GM21737 (cell line): Measurements from ENCODE around the gene LRRK2.

Experiments used
- ATAC-seq: cut with Tn5 transposase; IDR thresholded peaks from one replicate; pipeline ENCODE4 v1.9.1; 2021; ENCODE audit warnings: mild to moderate bottlenecking, moderate library complexity; ENCODE audit not compliant: unreplicated experiment

Gene LRRK2

DNA sequence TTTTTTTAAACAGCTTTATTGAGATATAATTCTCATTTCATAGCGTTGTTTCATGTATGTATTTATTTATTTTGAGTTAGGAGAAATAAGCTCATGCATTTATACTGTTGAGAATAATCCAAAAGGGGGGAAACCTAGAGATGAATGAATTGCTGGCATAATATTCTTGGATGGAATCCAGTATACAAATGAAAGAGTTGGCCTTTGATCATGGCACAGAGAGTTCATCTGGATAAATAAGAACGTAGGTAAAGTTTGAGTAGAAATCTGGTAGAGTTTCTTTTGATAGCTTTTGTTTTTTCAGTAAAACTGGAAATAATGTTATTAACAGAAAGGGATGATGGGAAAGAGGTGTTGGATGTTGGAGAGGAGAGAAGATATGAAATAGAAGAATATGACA, 166.2 kb downstream of the LRRK2 start:
- no peak for ATAC-seq

DNA sequence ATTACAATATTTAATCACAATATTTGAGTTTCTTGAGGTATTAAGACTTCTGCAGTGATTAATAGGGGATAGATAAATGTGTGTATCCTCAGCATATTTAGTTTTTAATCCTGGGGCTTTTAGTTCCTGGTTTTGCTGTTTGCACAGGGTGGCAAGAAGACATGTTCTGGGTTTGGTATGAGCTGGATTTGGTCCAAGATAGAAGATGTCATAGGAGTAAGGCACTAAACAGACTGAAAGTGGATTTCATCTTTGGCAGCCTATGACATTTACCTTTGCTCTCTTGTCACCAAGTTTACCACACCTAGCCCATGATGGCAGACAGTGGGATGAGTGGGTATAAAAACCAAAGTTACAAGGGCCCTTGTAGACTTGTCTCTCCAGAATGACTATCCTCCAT, 168.2 kb downstream of the LRRK2 start:
- no peak for ATAC-seq

DNA sequence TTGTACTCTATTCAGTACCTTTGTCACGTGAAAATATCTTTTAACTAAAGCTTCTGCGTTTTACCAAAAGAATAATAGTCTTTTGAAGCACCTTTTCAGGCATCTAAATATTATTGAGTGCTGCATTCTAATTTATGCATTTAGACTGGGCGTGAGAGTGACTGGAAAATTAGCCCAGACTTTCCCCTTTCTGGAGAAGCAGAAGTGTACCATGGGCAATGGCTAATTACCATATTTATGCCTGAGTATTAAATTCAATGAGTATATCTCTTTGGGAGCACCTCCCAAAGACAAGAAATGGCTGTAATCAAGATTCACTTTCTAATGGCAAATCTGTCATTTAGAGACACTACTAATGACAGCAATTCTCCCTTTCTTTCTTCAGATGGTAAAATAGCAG, 174.9 kb downstream of the LRRK2 start:
- ATAC-seq: no peak

DNA sequence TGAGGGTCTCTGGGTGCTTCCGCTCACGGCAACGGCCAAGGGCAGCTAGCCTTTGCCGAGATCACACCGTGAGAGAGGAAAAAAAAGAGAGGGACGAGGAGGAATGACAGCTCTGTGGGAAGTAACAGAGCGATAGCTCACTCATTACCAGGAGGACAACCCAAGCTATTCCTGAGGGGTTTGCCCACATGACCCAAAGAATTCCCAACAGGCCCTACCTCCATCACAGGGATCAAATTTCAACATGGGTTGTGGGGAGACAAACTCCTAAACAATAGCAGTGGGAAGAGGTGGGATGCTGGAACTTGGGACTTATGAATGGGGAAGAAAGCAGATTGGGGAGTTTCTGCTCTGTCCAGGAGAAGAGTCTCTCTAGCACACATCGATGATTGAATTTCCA, 180.6 kb downstream of the LRRK2 start:
- ATAC-seq: no peak
